Activated CD4-positive, alpha-beta T cell treated with anti-CD3 and anti-CD28 coated beads for 36 hours (primary cell): ENCODE measurements around the gene DHRS12. TPM values are rescaled to one million over a fixed set of nuclear protein-coding genes. Genes with fewer than 3 reads are reported as not detected.

ENCODE experiments used
- ATAC-seq: fragments of 200-7000 bp; cut with Tn5 transposase; one replicate; pipeline ENCODE4 v1.10.0; 2021; ENCODE audit warnings: mild to moderate bottlenecking, moderate library complexity
- CTCF ChIA-PET: fragments of 350-600 bp; sonication (Branson Sonifier 250); formaldehyde crosslinking; loops from one replicate; lab custom pipeline; 2021; ENCODE audit warnings: antibody characterized with exemption; lab: Charles Lee
- POLR2A ChIA-PET: fragments of 350-600 bp; sonication (Branson Sonifier 250); formaldehyde crosslinking; loops from one replicate; lab custom pipeline; 2021; ENCODE audit warnings: antibody characterized with exemption, inconsistent platforms; lab: Charles Lee
- DNase-seq: peaks from one replicate; pipeline ENCODE4 v3.0.0-alpha.2; 2020
- H3K27ac Mint-ChIP-seq: one replicate; pipeline ENCODE4 v1.8.0; 2021; ENCODE audit warnings: mixed read lengths
- H3K27me3 Mint-ChIP-seq: one replicate; pipeline ENCODE4 v1.8.0; 2021; ENCODE audit warnings: mixed read lengths
- H3K36me3 Mint-ChIP-seq: one replicate; pipeline ENCODE4 v1.8.0; 2021; ENCODE audit warnings: low read depth, mixed read lengths
- H3K4me1 Mint-ChIP-seq: one replicate; pipeline ENCODE4 v1.8.0; 2021; ENCODE audit warnings: mixed read lengths
- H3K4me3 Mint-ChIP-seq: one replicate; pipeline ENCODE4 v1.8.0; 2021; ENCODE audit warnings: mild to moderate bottlenecking, moderate library complexity, mixed read lengths
- H3K9me3 Mint-ChIP-seq: one replicate; pipeline ENCODE4 v1.8.0; 2021; ENCODE audit warnings: low read depth, mixed read lengths
- intact Hi-C, 2 experiments: fragments of 100-400 bp; cut with DNase I in 1 of 2; cut with micrococcal nuclease in 1 of 2; formaldehyde crosslinking; loops; one replicate each; pipeline versions ENCODE4 v1.14.2 to v1.15.1; 2022 to 2024; cut with DNase I, micrococcal nuclease
- total RNA-seq, 2 experiments: library from RNA; stranded (reverse); gene quantifications; one replicate each; pipeline ENCODE4 v1.2.3, GENCODE V29; 2021

Gene DHRS12
- total RNA-seq, 2 experiments from 2014 or later: 4.9 to 5.3 TPM

DNA sequence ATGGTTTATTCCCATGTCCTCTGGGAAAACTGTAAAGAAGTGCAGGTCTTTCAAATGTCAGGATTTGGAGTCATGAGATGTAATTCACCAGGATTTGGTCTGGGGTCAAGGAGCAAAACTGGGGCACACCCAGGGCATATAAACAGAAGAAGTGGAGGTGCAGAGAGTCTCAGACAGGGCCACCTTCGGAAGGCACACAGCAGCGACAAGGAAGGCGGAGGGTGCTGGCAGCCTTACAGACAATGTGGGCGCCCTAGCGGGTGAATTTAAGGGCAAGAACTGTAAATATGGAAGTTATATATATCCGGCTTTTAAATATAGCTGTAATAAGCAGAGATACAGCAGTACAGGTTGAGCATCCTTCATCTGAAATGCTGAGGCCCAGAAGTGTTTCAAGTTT is 31.2 kb downstream of the DHRS12 start:
- Mint-ChIP-seq H3K36me3 (no peaks in the 10 kb centered on the region), H3K4me1 (no peaks in the 10 kb centered on the region), H3K9me3 (no peaks in the 10 kb centered on the region), H3K4me3 (no peak overlapping the region), H3K27ac (no peak overlapping the region), H3K27me3 (no peaks in the 10 kb centered on the region)
- ChIA-PET POLR2A (no interaction called here), CTCF (interaction anchor here (0.9 kb wide), 1 partner anchor 67 kb away, joined by 3 read pairs; no protein-coding TSS in a partner anchor)
- ATAC-seq: no peak
- DNase-seq: no peak
- intact Hi-C loops: no loop called here

DNA sequence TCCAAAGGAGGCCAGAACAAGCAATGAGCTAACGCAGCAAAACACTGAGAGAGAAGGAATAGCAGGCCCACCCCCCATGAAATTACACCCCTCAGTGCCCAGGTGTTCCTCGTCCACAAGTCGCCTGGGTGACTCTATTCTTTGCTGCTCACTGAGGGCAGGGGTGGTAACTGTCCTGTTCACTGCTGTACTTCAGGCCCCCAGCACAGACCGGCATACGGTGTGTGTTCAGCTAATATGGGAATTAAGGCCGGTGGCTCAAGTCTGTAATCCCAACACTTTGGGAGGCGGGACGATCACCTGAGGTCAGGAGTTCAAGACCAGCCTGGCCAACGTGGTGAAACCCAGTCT is 31.9 kb downstream of the DHRS12 start:
- H3K36me3 Mint-ChIP-seq: no peaks in the 10 kb centered on the region
- intact Hi-C loops: no loop called here
- ChIA-PET CTCF (interaction anchor here (0.9 kb wide), 2 partner anchors 26 to 67 kb away, joined by 3 read pairs; no protein-coding TSS in a partner anchor), POLR2A (no interaction called here)
- ATAC-seq: no peak
- no peak overlapping the region for H3K4me3 Mint-ChIP-seq
- no peak overlapping the region for H3K27ac Mint-ChIP-seq
- H3K9me3 Mint-ChIP-seq: no peaks in the 10 kb centered on the region
- peaks cover under 1% of the 10 kb centered on the region for H3K4me1 Mint-ChIP-seq
- H3K27me3 Mint-ChIP-seq: no peaks in the 10 kb centered on the region
- no peak for DNase-seq

DNA sequence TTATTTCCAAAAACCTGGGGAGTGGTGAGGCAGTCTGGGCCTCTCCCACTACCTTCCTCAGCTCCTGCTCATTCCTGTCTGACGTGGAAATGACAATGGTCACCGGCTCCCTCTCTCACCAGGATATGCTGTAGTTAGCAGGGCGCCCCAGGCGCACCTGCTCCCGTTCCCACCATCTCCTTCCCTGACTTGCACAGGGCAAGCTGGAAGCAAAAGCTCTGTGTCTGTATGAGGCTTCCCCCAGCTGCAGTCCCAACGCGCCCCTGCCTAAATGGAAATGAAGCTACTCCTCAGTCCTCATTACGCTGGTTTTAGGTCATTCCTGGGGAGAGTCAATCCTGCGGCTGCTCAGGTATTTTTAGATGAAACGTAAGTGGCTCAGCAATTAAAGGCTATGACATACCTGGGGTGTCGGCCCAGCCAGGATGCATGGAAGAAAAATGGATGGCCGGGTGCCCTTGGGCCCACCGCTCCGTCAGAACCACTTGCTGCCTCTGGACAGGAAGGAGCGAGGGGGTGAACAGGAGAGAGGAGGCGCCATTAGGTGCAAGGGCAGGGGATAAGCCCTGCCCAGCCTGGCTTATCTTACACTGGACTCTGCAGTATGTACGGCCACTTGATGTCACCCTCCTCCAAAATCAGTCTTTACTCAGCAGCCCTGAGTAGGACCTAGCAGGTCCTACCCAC is 32.4 kb downstream of the DHRS12 start:
- no peak for ATAC-seq
- Mint-ChIP-seq H3K27ac (no peak overlapping the region), H3K4me1 (peaks cover 4% of the 10 kb centered on the region), H3K4me3 (no peak overlapping the region), H3K9me3 (no peaks in the 10 kb centered on the region), H3K27me3 (no peaks in the 10 kb centered on the region), H3K36me3 (no peaks in the 10 kb centered on the region)
- intact Hi-C loops: no loop called here
- ChIA-PET CTCF (interaction anchor here (0.5 to 1.7 kb wide), 4 partner anchors 9 to 66 kb away, joined by 3 to 4 read pairs (median 4); no protein-coding TSS in a partner anchor), POLR2A (no interaction called here)
- no peak for DNase-seq

DNA sequence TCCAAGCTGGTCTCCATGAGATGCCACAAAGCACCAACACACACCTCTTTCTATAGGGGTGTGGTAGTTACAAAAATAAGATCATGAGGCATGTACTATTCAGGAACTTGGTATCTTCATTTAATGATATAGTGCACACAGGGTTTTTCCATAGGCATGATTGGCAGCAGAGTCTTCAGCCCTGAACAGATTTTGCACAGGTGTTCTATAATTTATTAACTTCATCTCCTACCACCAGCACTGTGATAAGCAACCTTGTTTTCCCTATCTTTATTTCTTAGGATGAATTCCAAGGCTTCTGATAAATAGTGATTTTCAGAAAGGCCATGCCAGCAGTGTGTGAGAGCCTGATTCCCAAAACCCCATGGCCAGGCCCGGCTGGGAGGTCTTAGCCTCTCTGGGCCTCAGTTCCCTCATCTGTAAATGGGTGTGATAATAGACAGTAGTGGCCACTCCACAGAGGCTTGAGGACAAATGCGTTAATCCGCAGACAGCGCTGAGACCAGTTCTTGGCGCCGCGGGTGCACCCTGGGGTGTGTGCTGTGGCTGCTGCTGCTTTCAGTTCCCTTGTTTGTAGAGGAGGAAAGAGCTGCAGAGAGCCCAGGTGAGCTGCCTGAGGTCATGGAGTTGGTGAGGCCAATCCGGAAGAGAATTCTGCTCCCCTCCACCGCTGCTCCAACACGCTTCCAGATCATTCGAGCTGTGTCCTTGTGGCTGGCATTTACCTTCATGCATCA is 33.1 kb downstream of the DHRS12 start:
- CTCF ChIA-PET: interaction anchor here (0.5 to 1.7 kb wide), 3 partner anchors 9 to 27 kb away, joined by 3 to 4 read pairs (median 4); no protein-coding TSS in a partner anchor
- Mint-ChIP-seq H3K4me3 (no peak overlapping the region), H3K27me3 (no peaks in the 10 kb centered on the region), H3K36me3 (no peaks in the 10 kb centered on the region), H3K9me3 (no peaks in the 10 kb centered on the region), H3K27ac (no peak overlapping the region), H3K4me1 (peaks cover 7% of the 10 kb centered on the region)
- POLR2A ChIA-PET: no interaction called here
- ATAC-seq (peak; percentile 13), DNase-seq (no peak)
- intact Hi-C loops: no loop called here

DNA sequence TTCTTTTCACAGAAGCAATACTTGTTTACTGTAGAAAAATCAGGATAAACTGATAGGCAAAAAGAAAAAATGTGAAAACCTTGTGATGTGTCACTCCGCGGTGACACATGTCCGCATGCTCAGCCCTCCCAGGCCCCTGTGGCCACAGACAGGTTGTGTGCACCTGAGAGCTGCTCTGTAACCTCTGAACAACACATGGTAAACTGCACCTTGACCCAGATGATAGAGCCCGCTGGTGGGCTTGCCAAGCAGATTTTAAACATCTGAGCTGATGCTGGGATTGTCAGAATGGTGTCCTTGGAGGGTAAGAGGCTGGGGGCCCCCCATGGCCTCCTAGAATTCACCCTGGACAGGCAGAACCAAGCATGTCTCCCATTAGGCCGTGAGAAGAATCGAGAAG is 33.8 kb downstream of the DHRS12 start:
- Mint-ChIP-seq H3K27ac (no peak overlapping the region), H3K4me3 (no peak overlapping the region), H3K36me3 (no peaks in the 10 kb centered on the region), H3K4me1 (peaks cover 14% of the 10 kb centered on the region), H3K9me3 (no peaks in the 10 kb centered on the region), H3K27me3 (no peaks in the 10 kb centered on the region)
- ATAC-seq: no peak
- CTCF ChIA-PET: interaction anchor here (1.7 kb wide), 1 partner anchor 10 kb away, joined by 4 read pairs; no protein-coding TSS in a partner anchor
- POLR2A ChIA-PET: no interaction called here
- intact Hi-C loops: no loop called here
- no peak for DNase-seq

DNA sequence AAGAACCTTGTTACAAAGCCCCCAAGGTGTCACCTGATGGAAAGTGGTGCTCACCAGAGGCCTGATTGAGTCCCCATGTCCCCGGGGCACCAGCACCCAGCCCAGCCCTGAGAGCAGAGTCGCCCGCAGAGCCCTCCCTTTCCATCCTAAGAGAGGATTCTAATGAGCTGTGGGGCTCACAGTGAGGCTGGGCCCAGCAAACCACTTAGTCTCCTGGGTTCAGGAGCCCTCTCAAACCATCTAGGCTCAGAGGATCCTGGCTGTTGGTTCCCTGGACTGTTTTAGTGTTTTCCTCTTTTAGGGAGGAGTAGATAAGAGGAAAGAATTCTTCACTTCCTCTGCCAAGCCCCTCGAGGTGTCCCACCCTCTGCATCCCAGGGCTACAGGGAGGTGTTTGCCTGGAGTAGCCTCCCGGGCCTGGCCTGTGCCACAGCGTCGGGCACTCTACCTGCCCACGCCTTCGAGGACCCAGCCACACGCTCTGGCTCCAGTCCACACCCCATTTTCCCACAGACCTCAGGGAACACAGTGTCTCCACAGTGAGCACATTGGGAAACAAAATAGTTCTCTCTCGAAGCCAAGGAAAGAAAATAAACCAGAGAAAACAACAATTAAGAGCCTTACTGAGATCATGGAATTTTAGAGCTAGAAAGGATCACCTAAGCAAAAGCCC is 34.4 kb downstream of the DHRS12 start:
- intact Hi-C loops: loop anchor here in 1 of 2 experiments (10.0 kb wide), 2 partner anchors 125 to 315 kb away; partner anchors contain the start of gene INTS6
- peaks cover 20% of the 10 kb centered on the region for H3K4me1 Mint-ChIP-seq
- no peak overlapping the region for H3K4me3 Mint-ChIP-seq
- ATAC-seq (no peak), DNase-seq (no peak)
- H3K27me3 Mint-ChIP-seq: no peaks in the 10 kb centered on the region
- H3K36me3 Mint-ChIP-seq: no peaks in the 10 kb centered on the region
- ChIA-PET POLR2A (no interaction called here), CTCF (no interaction called here)
- no peak overlapping the region for H3K27ac Mint-ChIP-seq
- H3K9me3 Mint-ChIP-seq: no peaks in the 10 kb centered on the region

DNA sequence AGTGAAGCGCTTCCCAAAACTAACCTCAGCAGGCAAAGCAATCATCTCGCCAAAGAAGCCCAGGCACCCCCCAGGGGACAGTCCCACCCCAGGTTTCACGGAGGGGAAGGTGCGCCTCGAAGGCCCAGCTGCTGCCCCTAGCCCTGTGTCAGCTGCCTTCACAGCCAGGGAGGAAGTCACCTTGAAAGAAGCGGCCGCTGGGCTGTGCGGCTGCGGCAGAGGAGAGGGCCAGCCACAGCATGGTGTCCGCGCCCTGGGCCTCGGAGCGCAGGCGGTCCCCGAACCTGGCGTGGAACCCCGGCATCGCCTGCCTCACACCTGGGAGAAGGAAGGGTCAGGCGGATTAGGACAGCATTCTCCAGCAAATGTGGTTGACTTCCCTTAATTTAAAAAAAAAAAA is 35.0 kb downstream of the DHRS12 start:
- Mint-ChIP-seq H3K27ac (no peak overlapping the region), H3K27me3 (no peaks in the 10 kb centered on the region), H3K4me1 (peaks cover 25% of the 10 kb centered on the region), H3K4me3 (no peak overlapping the region), H3K36me3 (no peaks in the 10 kb centered on the region), H3K9me3 (no peaks in the 10 kb centered on the region)
- POLR2A ChIA-PET: no interaction called here
- DNase-seq (no peak), ATAC-seq (no peak)
- CTCF ChIA-PET: no interaction called here
- intact Hi-C loops: loop anchor here in 1 of 2 experiments (10.0 kb wide), 2 partner anchors 124 to 314 kb away; partner anchors contain the start of gene INTS6

DNA sequence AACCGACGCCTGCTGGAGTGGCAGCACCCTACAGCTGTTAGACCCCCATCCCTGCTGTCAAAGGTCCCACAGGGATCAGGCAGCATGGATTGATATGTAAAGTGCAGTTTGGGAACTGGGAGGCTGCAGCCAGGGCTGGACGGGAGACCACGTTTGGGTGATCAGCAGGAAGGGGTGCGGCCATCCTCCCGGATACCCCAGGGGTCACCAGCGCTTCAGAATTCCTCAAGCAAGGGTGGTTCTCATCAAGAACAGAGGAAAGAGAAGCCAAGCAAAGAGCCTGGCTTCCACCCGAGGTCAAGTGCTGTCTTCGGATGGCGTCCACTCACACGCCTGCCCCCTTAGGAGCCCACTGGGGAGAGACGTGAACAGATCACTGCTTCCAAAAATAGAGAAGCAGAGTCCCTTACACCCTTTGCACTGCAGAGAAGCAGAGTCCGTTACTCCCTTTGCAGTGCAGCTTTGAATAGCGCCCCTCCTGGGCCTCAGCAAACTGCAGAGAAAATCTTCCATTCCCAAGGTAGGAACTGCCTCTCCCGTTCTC is 35.5 kb downstream of the DHRS12 start:
- no peak for ATAC-seq
- Mint-ChIP-seq H3K4me3 (no peak overlapping the region), H3K27me3 (no peaks in the 10 kb centered on the region), H3K9me3 (no peaks in the 10 kb centered on the region), H3K27ac (no peak overlapping the region), H3K4me1 (peaks cover 29% of the 10 kb centered on the region), H3K36me3 (no peaks in the 10 kb centered on the region)
- intact Hi-C loops: loop anchor here in 1 of 2 experiments (10.0 kb wide), 2 partner anchors 124 to 314 kb away; partner anchors contain the start of gene INTS6
- ChIA-PET CTCF (interaction anchor here (2.1 kb wide), 1 partner anchor 29 kb away, joined by 8 read pairs; no protein-coding TSS in a partner anchor), POLR2A (no interaction called here)
- no peak for DNase-seq

DNA sequence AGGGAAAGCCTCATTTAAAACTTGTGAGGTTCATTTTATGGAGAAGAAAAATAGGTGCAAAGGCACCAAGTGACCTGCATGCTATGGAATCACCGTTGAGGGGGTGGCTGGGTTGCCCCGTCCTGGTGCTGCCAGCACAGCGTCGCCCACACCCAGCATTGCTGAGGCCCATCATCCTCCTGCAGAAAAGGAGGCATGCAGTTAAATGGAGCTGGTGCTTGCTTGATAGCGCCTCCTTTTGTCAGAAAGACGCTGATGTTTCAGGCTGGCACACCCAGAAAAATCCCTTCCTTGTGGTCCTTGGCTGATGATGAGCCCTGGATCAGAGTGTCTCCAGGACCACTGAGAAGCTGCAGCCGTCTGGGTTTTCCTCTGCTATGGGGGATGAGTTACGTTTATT is 36.9 kb downstream of the DHRS12 start:
- peak; percentile 20 for DNase-seq
- intact Hi-C loops: loop anchor here in 1 of 2 experiments (10.0 kb wide), 2 partner anchors 122 to 312 kb away; partner anchors contain the start of gene INTS6
- CTCF ChIA-PET: interaction anchor here (0.7 to 2.1 kb wide), 3 partner anchors 30 to 313 kb away, joined by 3 to 8 read pairs (median 3); no protein-coding TSS in a partner anchor
- ATAC-seq: no peak
- peaks cover 3% of the 10 kb centered on the region for H3K36me3 Mint-ChIP-seq
- POLR2A ChIA-PET: no interaction called here
- no peaks in the 10 kb centered on the region for H3K27me3 Mint-ChIP-seq
- H3K4me1 Mint-ChIP-seq: peaks cover 43% of the 10 kb centered on the region
- H3K4me3 Mint-ChIP-seq: no peak overlapping the region
- no peak overlapping the region for H3K27ac Mint-ChIP-seq
- H3K9me3 Mint-ChIP-seq: no peaks in the 10 kb centered on the region

DNA sequence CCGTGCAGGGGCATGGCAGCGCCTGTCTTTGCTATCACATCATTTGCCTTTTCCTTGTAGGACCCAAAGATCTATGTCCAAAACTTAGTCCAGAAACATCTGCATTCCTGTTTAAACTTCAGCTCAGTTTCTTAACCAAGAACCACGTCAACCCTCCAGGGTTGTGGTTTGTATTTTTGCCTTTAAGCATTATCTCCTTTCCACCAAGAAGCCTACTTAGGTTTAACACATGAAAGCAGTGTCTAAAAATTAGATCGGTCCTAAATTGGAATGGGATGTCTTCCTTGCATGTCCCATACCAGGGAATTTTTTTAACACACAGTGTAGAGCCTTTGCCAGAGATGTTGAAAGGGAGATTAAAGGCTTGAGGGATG is 38.8 kb downstream of the DHRS12 start:
- intact Hi-C loops: loop anchor here (2.0 to 10.0 kb wide), 4 partner anchors 38 to 310 kb away; partner anchors contain the start of gene INTS6 (in 1 of the 2)
- CTCF ChIA-PET: interaction anchor here (0.6 to 2.8 kb wide), 6 partner anchors 18 to 330 kb away, joined by 3 to 12 read pairs (median 5); no protein-coding TSS in a partner anchor
- ATAC-seq (no peak), DNase-seq (no peak)
- Mint-ChIP-seq H3K4me1 (peaks cover 45% of the 10 kb centered on the region), H3K27me3 (no peaks in the 10 kb centered on the region), H3K9me3 (no peaks in the 10 kb centered on the region), H3K27ac (peak overlapping the region; percentile 97), H3K4me3 (peak overlapping the region; percentile 74), H3K36me3 (peaks cover 3% of the 10 kb centered on the region)
- POLR2A ChIA-PET: interaction anchor here (0.6 kb wide), 1 partner anchor 182 kb away, joined by 3 read pairs; no protein-coding TSS in a partner anchor
